AG08395 (cell line): ENCODE results near the gene RFX1.
"Not testable (repeated sequence)": the region's sequence is repeated elsewhere in the genome, so short reads cannot be mapped to it uniquely, and the experiment has no call there.

ENCODE experiments used
- DNase-seq: peaks from one replicate; pipeline ENCODE4 v3.0.0; 2012; ENCODE audit warnings: mixed read lengths, low spot score

Gene RFX1

DNA sequence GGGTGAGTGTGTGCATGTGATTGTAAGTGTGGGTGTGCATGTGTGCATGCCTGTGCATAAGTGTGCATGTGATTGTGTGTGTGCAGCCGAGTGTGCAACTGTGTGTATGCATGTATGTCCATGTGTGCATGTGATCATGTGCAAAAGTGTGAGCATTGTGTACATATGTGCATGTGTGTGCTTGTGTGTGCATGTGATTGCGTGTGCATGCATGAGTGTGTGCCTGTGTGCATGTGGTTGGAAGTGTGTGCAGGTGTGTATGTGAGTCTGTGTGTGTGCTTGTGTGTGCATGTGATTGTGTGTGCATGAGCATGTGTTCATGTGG, 71.4 kb downstream of the RFX1 start:
- DNase-seq, result no peak

DNA sequence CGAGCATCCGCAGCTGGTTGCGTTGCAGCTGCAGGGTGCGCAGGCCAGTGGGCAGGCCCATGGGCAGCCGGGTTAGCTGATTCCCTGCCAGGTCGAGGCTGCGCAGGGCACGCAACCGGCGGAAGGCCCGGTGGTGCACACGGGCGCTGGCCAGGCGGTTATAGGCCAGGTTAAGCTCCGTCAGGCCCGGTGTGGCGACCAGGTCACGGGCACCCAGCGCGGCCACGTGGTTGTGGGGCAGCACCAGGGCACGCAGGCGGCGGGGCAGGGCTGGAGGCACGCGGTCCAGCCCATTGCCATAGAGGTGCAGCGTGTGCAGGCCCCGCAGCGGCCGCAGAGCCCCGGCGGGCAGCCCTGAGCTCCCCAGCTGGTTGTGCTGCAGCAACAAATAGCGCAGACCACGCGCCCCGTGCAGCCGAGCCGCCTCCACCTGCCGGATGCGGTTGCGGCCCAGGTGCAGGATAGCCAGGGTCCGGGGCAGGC, 73.2 kb downstream of the RFX1 start:
- DNase-seq, result no peak

DNA sequence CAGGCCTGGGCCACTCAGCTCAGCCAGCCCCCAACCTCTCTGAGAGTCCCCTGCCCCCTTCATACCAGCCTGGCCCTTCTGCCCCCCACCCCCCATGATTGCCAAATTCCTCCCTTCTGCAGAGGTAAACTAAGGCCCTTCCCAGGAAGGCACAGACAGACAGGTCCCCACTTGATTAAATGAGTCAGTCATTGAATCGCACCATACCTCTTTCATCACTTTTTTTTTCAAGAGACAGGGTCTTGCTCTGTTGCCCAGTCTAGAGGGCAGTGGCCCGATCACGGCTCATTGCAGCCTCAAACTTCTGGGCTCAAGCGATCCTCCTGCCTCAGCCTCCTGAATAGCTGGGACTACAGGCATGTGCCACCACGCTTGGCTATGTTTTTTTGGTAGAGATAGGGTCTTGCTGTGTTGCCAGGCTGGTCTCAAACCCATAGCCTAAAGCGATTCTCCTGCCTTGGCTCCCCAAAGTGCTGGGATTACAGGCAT, 73.9 kb downstream of the RFX1 start:
- DNase-seq, result no peak

DNA sequence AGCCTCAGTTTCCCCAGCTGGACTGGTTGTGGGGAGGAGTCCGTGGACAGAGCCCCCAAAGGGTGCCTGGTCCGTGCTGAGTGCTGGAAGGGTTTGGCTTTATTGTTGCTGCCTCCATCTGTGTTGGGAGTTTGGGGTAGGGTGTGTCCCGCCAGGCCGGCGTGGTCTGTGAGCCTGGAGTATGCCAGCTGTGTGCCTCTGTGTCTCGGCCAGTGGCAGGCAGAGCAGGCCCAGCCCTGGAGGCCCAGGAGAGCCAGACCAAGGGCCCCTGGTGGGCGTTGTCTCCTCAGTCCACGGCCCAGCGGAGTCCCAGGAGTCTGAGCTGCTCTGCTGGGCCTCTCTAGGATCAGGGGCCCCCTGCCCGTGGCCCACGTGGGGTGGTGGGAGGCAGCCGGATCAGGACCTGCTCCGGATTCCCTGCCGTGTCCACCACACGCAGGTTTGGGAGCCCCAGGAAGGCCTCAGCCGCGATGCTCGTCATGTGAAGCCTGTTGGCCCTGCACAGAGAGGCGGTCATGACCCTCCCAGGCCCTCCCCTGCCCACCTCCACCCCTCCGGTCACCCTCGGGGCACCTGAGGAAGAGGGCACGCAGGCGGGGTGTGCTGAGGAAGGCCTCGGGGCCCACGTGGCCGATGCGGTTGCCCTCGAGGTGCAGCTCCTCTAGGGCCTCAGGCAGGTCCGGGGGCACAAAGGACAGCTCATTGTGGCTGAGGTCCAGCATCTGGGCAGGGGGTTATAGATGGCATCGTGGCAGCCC, 74.5 kb downstream of the RFX1 start:
- no peak for DNase-seq

DNA sequence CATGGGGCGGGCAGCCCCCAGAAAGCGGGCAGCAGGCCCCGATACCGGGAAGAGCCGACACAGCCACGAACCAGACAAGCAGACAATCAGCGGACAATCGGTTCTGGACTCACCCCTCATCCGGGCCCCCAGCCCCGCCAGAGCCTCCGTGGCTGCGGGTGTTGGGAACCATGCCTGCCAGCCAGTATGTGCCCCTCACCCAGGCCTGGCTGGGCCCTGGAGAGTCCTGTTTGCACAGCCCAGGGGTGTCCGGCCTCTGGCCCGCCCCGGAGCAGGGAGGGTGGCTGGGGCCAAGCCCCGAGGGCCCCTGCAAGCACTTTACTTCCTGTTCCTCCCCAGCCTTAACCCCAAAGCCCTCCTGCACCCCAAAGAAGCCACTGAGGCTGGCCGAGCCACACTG, 75.7 kb downstream of the RFX1 start:
- DNase-seq, result no peak

DNA sequence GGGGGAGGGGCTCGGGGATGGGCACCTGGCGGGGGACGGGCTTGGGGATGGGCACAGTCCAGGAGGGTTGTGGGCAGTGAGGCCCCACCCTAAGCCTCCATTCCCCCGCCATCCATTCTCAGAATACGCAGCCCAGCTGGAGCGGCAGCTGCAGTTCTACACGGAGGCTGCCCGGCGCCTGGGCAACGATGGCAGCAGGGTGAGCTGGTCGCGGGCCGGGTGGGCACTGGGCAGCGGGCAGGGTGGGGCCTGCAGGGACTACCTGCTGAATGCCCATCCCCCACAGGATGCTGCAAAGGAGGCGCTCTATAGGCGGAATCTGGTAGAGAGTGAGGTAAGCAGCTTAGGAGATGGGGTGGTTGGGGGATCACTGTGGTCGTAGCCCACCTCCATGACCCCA, 76.2 kb downstream of the RFX1 start:
- no peak for DNase-seq

DNA sequence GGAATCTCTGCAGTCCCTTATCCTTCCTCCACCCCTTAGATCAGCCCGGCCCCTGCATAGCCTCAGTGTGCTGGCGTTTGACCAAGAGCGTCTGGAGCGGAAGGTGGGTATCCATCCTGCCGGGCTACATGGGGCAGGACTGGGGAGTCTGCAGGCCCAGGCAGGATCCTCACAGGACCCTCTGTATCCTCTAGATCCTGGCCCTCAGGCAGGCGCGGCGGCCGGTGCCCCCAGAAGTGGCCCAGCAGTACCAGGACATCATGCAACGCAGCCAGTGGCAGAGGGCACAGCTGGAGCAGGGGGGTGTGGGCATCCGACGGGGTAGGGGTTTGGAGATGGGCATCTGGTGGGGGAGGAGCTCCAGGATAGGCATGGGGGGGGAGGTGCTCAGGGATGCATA, 76.8 kb downstream of the RFX1 start:
- no peak for DNase-seq

DNA sequence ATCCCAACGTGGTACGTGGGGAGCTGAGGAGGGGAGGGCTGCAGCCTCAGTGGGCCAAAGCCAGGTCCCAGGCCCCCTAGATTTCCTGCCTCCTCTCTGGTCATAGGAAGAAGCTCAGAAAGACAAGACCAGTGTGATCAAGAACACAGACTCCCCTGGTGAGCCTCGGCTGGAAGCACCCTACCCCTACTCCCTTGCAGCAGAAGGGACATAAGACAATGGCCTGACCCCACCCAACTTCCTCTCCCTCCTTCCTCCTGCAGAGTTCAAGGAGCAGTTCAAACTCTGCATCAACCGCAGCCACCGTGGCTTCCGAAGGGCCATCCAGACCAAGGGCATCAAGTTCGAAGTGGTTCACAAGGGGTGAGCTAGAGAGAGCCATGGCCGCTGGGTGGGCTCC, 79.4 kb downstream of the RFX1 start:
- no peak for DNase-seq

DNA sequence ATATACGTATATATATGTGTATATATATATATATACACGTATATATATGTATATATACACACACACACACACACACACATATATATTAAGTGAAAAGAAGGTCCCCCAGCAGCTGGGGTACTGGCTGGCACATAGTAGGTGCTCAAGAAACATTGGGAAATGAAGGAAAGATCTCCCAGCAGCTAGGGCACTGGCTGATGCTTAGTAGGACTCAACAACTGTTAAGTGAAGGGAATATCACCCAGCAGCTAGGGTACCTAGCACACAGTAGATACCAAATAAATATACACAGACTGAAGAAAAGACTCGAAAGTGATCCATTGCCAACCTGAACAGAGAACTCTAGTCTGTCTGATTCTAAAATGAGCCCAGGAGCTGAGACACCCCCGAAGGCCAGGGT, 80.1 kb downstream of the RFX1 start:
- no peak for DNase-seq

DNA sequence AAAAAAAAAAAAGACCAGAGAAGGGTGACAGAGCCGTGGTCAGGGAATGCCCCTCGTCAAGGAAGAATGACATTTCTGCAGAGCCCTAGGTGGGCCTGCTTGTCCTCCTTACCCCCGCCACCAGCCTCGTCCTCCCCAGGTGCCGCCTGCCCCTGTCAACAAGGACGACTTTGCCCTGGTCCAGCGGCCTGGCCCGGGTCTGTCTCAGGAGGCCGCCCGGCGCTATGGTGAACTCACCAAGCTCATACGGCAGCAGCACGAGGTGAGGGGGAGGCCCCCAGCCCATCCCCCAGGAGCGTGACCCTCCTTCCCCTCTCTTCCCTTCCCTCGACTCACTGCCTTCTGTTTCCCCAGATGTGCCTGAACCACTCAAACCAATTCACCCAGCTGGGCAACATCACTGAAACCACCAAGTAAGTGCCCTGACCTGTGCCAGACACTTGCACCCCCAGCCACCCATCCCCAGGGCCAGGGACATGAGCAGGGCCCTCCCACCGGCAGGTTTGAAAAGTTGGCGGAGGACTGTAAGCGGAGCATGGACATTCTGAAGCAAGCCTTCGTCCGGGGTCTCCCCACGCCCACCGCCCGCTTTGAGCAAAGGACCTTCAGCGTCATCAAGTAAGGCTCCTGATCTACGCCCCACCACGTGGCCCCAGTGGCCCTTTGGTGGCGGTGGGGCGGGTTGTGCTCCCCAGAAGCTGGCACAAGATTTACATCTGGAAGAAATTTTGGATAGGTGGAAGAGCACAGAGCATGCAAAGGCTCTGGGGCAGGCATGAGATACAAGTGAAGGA, 82.7 kb downstream of the RFX1 start:
- DNase-seq, result no peak

DNA sequence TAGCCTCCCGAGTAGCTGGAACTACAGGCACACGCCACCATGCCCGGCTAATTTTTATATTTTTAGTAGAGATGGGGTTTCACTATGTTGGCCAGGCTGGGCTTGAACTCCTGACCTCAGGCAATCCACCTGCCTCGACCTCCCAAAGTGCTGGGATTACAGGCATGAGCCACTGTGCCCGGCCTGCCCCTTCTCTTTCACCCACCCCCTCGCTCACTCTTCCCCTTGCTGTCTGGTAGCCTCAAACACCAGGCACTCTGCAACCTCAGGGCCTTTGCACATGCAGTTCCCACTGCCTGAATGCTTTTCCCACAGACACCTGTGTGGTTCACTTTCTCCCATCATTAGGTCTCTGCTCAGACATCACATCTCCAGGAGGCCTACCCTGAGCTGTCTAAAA, 84.0 kb downstream of the RFX1 start:
- not testable (repeated sequence) for DNase-seq

DNA sequence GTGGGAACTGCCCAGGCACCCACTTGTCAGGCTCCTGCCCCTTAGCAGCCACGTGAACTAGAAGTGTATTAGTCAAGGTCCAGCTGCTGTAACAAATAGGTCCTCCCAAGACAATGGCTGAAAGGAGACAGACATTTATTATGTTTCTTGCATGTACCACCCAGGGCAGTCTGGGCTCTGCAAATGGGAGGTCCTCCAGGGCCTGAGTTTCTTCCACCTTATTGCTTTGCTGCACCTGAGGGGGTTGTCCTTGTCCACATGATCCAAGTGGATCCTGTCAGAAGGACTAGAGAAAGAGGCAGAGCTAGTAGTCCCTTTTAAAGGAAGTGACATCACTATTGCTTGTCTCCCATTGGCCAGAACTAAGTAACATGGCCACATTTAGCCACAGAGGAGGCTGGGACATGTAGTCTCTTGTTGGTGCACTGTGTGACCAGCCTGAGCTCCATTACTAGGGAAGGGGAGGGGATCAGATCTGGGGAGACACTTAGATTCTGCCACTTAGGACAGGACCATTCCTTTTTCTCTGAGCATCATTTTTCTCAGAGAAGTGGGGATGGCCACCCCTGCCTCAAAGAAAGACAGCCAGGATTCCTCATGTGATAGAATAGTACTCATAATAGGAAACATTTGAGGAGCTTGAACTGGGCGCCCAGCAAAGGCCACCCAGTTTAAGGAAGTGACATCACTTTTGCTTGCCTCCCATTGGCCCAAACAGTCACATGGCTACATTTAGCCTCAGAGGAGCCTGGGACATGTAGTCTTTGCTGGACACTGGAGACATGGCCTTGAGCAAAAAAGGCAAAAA, 85.0 kb downstream of the RFX1 start:
- DNase-seq, result peak; percentile 62

DNA sequence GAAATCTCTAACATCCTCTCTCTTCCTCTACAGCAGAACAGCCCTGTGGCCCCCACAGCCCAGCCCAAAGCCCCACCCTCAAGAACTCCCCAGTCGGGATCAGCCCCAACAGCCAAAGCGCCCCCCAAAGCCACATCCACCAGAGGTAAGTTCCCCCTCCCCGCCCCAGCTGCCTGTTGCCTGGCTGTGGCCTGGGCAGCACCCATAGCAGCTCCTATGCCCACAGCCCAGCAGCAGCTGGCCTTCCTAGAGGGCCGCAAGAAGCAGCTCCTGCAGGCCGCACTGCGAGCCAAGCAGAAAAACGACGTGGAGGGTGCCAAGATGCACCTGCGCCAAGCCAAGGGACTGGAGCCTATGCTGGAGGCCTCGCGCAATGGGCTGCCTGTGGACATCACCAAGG, 85.6 kb downstream of the RFX1 start:
- DNase-seq, result no peak

DNA sequence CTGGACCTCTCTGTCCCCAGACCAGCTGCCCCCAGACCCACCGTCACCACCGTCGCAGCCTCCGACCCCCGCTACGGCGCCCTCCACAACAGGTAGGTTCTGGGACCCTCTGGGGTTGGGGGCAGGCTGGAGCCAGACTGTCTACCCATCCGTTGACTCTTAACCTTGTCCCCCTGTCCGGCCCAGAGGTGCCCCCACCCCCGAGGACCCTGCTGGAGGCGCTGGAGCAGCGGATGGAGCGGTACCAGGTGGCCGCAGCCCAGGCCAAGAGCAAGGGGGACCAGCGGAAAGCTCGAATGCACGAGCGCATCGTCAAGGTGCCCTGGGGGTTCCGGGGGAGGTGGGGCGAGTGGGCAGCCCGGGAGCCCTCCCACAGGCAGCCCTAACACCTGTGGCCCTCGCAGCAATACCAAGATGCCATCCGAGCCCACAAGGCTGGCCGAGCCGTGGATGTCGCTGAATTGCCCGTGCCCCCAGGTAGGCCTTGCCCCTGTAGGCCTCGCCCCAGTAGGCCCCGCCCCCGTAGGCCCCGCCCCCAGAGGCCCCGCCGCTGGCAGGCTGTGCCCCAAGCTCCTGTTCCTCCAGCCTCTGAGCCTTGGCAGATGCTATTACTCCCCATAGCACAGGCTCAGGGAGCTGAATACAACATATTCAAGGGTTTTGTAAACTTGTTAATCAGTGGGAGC, 87.3 kb downstream of the RFX1 start:
- DNase-seq, result no peak

DNA sequence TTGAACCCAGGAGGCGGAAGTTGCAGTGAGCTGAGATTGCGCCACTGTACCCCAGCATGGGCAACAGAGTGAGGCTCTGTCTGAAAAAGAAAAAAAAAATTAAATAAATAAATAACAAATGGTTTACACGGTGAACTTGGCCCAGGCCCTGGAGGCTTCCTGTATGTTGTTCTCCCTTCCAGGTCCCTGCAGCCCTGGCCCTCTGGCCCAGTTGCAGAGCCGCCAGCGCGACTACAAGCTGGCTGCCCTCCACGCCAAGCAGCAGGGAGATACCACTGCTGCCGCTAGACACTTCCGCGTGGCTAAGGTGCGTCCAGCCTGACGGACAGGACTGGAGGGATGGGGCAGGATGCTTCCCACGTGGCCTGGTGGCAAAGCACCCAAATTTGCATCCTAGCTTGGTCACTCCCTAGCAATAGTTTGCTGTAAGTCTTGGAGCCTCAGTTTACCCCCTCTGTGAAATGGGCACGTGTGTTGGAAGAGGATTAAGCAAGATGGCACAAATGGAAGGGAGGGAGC, 88.2 kb downstream of the RFX1 start:
- DNase-seq, result no peak

DNA sequence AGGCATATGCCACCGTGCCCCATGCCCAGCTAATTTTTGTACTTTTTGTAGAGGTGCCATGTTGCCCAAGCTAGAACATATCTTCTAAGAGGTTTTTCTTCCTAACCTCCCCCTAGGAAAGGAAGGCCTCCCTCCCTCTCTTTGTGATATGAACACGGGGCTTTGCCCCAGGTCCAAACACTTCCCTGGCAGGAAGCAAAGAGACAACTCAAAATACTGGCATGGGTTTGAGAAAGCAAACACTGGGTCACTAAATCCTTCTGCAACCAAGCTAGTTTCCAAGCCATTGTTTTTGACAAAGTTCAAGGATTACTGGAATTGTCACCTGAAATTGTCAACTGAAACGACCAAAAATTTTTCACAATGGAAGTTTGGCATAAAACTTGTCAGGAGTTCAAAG, 91.3 kb downstream of the RFX1 start:
- no peak for DNase-seq

DNA sequence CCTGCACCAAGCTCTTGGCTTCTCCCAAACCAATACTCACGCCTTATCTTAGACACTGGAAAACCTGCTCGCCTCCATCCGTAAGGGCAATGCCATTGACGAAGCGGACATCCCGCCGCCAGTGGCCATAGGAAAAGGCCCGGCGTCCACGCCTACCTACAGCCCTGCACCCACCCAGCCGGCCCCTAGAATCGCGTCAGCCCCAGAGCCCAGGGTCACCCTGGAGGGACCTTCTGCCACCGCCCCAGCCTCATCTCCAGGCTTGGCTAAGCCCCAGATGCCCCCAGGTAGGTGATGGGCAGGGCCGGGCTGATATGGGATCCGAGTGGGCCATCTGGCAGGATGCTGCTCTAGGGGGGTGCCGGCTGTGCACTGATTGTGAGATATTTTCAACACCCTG, 92.8 kb downstream of the RFX1 start:
- no peak for DNase-seq
